OCI-LY3 (cell line): ENCODE measurements around the gene ANKRD18A.
"Not testable (repeated sequence)": the region's sequence is repeated elsewhere in the genome, so short reads cannot be mapped to it uniquely, and the experiment has no call there.

ENCODE experiments used
- EZH2phosphoT487 ChIP-seq: fragments of 200-600 bp; shearing (Covaris generic); IDR thresholded peaks from 2 replicates; pipeline ENCODE4 v1.6.1; 2018; ENCODE audit warnings: antibody characterized with exemption, mixed run types, low read depth
- TF ChIP-seq, protein P1 (sequence below): fragments of 200-600, 300-600 bp; sonication (generic); IDR thresholded peaks from 2 replicates; pipeline ENCODE4 v1.5.1; 2014; ENCODE audit warnings: antibody characterized with exemption, low read length, low read depth

DNA sequence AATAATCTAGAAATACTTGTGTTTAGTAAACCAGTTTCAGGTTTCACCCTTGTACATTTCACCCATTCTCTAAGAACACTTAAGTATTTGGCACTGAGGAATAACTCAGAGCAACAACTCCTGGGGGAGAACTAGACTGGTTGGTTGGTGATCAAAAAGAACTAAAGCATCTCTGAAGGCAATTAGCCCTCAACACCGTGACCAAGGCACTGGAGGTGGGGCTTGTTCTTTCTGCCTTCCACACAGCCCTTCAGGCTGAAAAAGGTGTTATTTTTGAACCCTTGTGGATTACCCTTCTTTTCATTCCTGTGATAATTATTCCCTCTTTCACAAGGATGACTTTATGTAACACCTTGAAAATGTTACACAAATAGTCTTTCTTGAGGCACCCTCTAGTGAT lies 44.2 kb downstream of the ANKRD18A start:
- TF ChIP-seq, protein P1, sequence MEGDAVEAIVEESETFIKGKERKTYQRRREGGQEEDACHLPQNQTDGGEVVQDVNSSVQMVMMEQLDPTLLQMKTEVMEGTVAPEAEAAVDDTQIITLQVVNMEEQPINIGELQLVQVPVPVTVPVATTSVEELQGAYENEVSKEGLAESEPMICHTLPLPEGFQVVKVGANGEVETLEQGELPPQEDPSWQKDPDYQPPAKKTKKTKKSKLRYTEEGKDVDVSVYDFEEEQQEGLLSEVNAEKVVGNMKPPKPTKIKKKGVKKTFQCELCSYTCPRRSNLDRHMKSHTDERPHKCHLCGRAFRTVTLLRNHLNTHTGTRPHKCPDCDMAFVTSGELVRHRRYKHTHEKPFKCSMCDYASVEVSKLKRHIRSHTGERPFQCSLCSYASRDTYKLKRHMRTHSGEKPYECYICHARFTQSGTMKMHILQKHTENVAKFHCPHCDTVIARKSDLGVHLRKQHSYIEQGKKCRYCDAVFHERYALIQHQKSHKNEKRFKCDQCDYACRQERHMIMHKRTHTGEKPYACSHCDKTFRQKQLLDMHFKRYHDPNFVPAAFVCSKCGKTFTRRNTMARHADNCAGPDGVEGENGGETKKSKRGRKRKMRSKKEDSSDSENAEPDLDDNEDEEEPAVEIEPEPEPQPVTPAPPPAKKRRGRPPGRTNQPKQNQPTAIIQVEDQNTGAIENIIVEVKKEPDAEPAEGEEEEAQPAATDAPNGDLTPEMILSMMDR = not testable (repeated sequence)
- TF ChIP-seq EZH2phosphoT487 = not testable (repeated sequence)
